WTC11 (cell line): ENCODE results near the gene ANKMY2. TPM values are rescaled to one million over a fixed set of nuclear protein-coding genes. Genes with fewer than 3 reads are reported as not detected.

ENCODE experiments used
- ATAC-seq: fragments of 200-7000 bp; cut with Tn5 transposase; 2 replicates; pipeline ENCODE4 v1.10.0; 2021; ENCODE audit warnings: mild to moderate bottlenecking, moderate library complexity
- CTCF ChIA-PET: fragments of 300-600 bp; sonication (Branson Sonifier 250); formaldehyde crosslinking; loops from one replicate; lab custom pipeline; 2021; ENCODE audit warnings: antibody characterized with exemption; lab: Charles Lee
- POLR2A ChIA-PET: fragments of 350-600 bp; sonication (Branson Sonifier 250); formaldehyde crosslinking; loops from one replicate; lab custom pipeline; 2021; ENCODE audit warnings: antibody characterized with exemption; lab: Charles Lee
- DNase-seq: peaks from one replicate; pipeline ENCODE4 v3.0.0; 2021; ENCODE audit warnings: low spot score
- H3K27ac Mint-ChIP-seq: 2 replicates; pipeline ENCODE4 v1.8.0; 2021; ENCODE audit warnings: mixed read lengths
- H3K27me3 Mint-ChIP-seq: 2 replicates; pipeline ENCODE4 v1.8.0; 2021; ENCODE audit warnings: low read depth, mild to moderate bottlenecking, moderate library complexity, mixed read lengths
- H3K36me3 Mint-ChIP-seq: 2 replicates; pipeline ENCODE4 v1.8.0; 2021; ENCODE audit warnings: mixed read lengths
- H3K4me1 Mint-ChIP-seq: 2 replicates; pipeline ENCODE4 v1.8.0; 2022; ENCODE audit warnings: mixed read lengths
- H3K4me3 Mint-ChIP-seq: 2 replicates; pipeline ENCODE4 v1.8.0; 2021; ENCODE audit warnings: mild to moderate bottlenecking, moderate library complexity, mixed read lengths
- H3K9me3 Mint-ChIP-seq: 2 replicates; pipeline ENCODE4 v1.8.0; 2021; ENCODE audit warnings: mixed read lengths
- ATF1 ChIP-seq: sonication (generic); formaldehyde crosslinking; IDR thresholded peaks from 2 replicates; pipeline ENCODE4 v1.8.1; 2023; ENCODE audit warnings: mild to moderate bottlenecking, moderate library complexity, missing genetic modification reagents
- ELF4 ChIP-seq: sonication (generic); formaldehyde crosslinking; IDR thresholded peaks from 2 replicates; pipeline ENCODE4 v1.8.1; 2022; ENCODE audit warnings: low read depth, mild to moderate bottlenecking, moderate library complexity, missing genetic modification reagents
- JAZF1 ChIP-seq: fragments of 250-450 bp; sonication (Bioruptor Pico); IDR thresholded peaks from 2 replicates; pipeline ENCODE4 v1.9.0; 2021; ENCODE audit warnings: moderate library complexity, mild to moderate bottlenecking, inconsistent platforms
- OVOL2 ChIP-seq: fragments of 250-450 bp; sonication (Bioruptor Pico); IDR thresholded peaks from 2 replicates; pipeline ENCODE4 v1.9.0; 2021; ENCODE audit warnings: mild to moderate bottlenecking, borderline replicate concordance
- PRRX2 ChIP-seq: fragments of 250-450 bp; sonication (Bioruptor Pico); IDR thresholded peaks from 2 replicates; pipeline ENCODE4 v1.8.0; 2021; ENCODE audit warnings: mild to moderate bottlenecking
- TEAD1 ChIP-seq: sonication (generic); formaldehyde crosslinking; IDR thresholded peaks from 2 replicates; pipeline ENCODE4 v1.8.0; 2022; ENCODE audit warnings: mild to moderate bottlenecking, missing genetic modification reagents
- ZNF121 ChIP-seq: sonication (generic); formaldehyde crosslinking; IDR thresholded peaks from 2 replicates; pipeline ENCODE4 v1.8.0; 2023; ENCODE audit warnings: missing genetic modification reagents
- ZNF138 ChIP-seq: sonication (generic); formaldehyde crosslinking; conservative IDR thresholded peaks from 2 replicates; pipeline ENCODE4 v1.8.1; 2022; ENCODE audit warnings: mild to moderate bottlenecking, moderate library complexity, missing genetic modification reagents
- ZNF423 ChIP-seq: fragments of 250-450 bp; sonication (Bioruptor Pico); IDR thresholded peaks from 2 replicates; pipeline ENCODE4 v2.1.2; 2022; ENCODE audit warnings: mild to moderate bottlenecking, moderate library complexity
- total RNA-seq: library from RNA; stranded (reverse); gene quantifications from 3 replicates; pipeline ENCODE4 v1.2.3, GENCODE V29; 2021
- TF ChIP-seq, protein P1 (sequence below): sonication (generic); formaldehyde crosslinking; IDR thresholded peaks from 2 replicates; pipeline ENCODE4 v1.8.0; 2023; ENCODE audit warnings: mild to moderate bottlenecking, missing genetic modification reagents
- TF ChIP-seq, protein P2 (sequence below): sonication (generic); formaldehyde crosslinking; IDR thresholded peaks from 2 replicates; pipeline ENCODE4 v1.8.0; 2023; ENCODE audit warnings: missing genetic modification reagents
- TF ChIP-seq, protein P3 (sequence below): sonication (generic); formaldehyde crosslinking; IDR thresholded peaks from 2 replicates; pipeline ENCODE4 v1.8.0; 2023; ENCODE audit warnings: missing genetic modification reagents, mild to moderate bottlenecking, borderline replicate concordance
- TF ChIP-seq, protein P4 (sequence below): sonication (generic); formaldehyde crosslinking; IDR thresholded peaks from 2 replicates; pipeline ENCODE4 v1.8.1; 2023; ENCODE audit warnings: mild to moderate bottlenecking, moderate library complexity, missing genetic modification reagents
- TF ChIP-seq, protein P5 (sequence below): sonication (generic); formaldehyde crosslinking; IDR thresholded peaks from 2 replicates; pipeline ENCODE4 v1.8.1; 2023; ENCODE audit warnings: mild to moderate bottlenecking, missing genetic modification reagents, moderate library complexity
- TF ChIP-seq, protein P6 (sequence below): sonication (generic); formaldehyde crosslinking; IDR thresholded peaks from 2 replicates; pipeline ENCODE4 v1.8.0; 2022; ENCODE audit warnings: mild to moderate bottlenecking, missing genetic modification reagents

The ANKMY2 gene
- total RNA-seq, 1 experiment from 2014 or later, result 13.6 TPM

DNA sequence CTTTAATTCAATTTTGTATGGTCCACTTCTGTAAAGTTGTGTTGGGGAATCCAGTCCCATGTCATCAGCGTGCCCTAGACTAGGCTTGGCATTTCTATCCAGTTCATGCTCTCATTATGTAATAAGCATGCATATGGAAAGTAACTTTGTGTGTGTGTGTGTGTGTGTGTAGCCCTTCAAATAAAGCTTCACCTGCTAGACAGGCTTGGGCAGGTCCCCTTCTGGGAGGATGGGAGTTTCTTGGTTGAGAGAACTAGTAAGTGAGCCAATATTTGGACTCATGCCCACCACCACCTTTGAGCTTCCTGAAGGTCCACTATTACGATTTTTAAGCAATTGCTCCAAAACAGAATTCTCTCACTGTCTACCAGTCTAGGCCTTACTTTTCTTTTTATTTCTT is 7.3 kb upstream of the ANKMY2 start:
- POLR2A ChIA-PET, result no interaction called here

DNA sequence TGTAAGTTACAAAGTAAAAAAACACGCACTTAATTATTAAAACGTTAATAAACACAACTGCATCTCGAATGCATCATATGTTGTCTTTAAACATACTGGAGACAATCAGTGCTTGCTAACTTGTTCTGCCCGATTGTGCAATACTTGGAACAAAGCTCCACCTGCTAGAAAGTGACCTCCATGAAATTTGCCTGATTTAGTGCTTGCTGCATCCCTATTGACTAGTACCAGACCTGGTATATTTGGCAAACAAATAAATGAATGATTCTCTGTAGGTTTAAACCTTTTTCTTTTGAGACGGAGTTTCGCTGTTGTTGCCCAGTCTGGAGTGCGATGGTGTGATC is 6.7 kb upstream of the ANKMY2 start:
- peaks cover 64% of the 10 kb centered on the region for H3K4me1 Mint-ChIP-seq
- H3K4me3 Mint-ChIP-seq, result no peak overlapping the region
- POLR2A ChIA-PET, result no interaction called here
- no peaks in the 10 kb centered on the region for H3K9me3 Mint-ChIP-seq
- no peaks in the 10 kb centered on the region for H3K27me3 Mint-ChIP-seq
- DNase-seq (no peak), ATAC-seq (no peak)
- no peak for TF ChIP-seq ZNF423 (CRISPR knock-in tag)
- CTCF ChIA-PET, result interaction anchor here (1.1 kb wide), 1 partner anchor 10 kb away, joined by 3 read pairs; no protein-coding TSS in a partner anchor
- H3K36me3 Mint-ChIP-seq, result no peaks in the 10 kb centered on the region
- H3K27ac Mint-ChIP-seq, result no peak overlapping the region

More for the DNA sequence above, 7.3 kb upstream of the ANKMY2 start:
- CTCF ChIA-PET, result no interaction called here
- no peak for TF ChIP-seq ZNF121
- TF ChIP-seq TEAD1 (CRISPR knock-in tag), result no peak
- TF ChIP-seq, all 79 proteins: peak for 0
- H3K9me3 Mint-ChIP-seq, result no peaks in the 10 kb centered on the region
- no peaks in the 10 kb centered on the region for H3K27me3 Mint-ChIP-seq
- no peak for ATAC-seq
- no peak overlapping the region for H3K4me3 Mint-ChIP-seq
- no peaks in the 10 kb centered on the region for H3K36me3 Mint-ChIP-seq
- peaks cover 64% of the 10 kb centered on the region for H3K4me1 Mint-ChIP-seq
- H3K27ac Mint-ChIP-seq, result 0 out of 2 replicates have a peak overlapping the region, but pooled peaks have one; percentile 37
- no peak for DNase-seq

DNA sequence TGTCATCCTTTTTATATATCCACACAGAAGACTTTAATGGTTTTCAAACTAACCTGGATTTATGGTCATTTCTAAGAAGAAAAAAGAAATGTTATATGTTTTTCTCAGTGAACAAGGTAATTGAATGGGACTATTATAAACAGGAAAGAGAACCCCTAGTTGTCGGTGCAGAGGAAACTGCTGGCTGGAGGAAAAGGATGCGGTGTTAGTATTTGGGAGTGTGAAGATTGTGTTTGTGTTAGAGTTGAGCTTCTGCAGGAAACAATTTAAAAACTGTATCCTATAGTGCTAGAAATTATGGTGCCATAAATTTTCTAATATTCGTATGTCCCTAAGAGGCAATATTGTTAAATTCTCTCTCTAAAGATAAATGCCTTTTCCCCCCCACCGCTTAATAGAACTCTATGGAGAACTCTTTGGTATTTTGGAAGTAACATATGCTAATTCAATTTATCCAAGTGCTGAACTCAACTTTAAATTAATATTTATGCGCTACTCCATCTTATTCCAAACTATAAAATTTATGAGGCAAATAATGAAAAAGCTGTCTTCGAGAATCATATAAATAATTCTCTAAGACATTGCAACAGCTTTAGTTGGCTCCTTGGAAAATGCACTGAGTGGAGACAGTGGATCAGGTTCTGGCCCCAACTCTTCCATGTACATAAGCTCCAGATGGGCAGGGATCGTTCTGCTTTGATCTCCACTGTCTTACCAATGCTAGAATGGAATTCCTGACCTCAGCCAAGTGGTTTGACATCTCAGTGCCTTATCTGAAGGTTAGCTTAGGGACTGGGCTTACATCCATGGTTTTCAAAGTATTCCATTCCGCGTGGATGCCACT is 6.1 kb upstream of the ANKMY2 start:
- H3K27me3 Mint-ChIP-seq, result no peaks in the 10 kb centered on the region
- CTCF ChIA-PET, result interaction anchor here (1.1 kb wide), 1 partner anchor 11 kb away, joined by 3 read pairs; no protein-coding TSS in a partner anchor
- H3K4me1 Mint-ChIP-seq, result peaks cover 63% of the 10 kb centered on the region
- no peak overlapping the region for H3K4me3 Mint-ChIP-seq
- POLR2A ChIA-PET, result no interaction called here
- H3K36me3 Mint-ChIP-seq, result no peaks in the 10 kb centered on the region
- TF ChIP-seq, protein P1, sequence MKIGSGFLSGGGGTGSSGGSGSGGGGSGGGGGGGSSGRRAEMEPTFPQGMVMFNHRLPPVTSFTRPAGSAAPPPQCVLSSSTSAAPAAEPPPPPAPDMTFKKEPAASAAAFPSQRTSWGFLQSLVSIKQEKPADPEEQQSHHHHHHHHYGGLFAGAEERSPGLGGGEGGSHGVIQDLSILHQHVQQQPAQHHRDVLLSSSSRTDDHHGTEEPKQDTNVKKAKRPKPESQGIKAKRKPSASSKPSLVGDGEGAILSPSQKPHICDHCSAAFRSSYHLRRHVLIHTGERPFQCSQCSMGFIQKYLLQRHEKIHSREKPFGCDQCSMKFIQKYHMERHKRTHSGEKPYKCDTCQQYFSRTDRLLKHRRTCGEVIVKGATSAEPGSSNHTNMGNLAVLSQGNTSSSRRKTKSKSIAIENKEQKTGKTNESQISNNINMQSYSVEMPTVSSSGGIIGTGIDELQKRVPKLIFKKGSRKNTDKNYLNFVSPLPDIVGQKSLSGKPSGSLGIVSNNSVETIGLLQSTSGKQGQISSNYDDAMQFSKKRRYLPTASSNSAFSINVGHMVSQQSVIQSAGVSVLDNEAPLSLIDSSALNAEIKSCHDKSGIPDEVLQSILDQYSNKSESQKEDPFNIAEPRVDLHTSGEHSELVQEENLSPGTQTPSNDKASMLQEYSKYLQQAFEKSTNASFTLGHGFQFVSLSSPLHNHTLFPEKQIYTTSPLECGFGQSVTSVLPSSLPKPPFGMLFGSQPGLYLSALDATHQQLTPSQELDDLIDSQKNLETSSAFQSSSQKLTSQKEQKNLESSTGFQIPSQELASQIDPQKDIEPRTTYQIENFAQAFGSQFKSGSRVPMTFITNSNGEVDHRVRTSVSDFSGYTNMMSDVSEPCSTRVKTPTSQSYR (CRISPR knock-in tag), result no peak
- TF ChIP-seq ZNF138, result no peak
- no peak for TF ChIP-seq OVOL2 (CRISPR knock-in tag)
- TF ChIP-seq, protein P2, sequence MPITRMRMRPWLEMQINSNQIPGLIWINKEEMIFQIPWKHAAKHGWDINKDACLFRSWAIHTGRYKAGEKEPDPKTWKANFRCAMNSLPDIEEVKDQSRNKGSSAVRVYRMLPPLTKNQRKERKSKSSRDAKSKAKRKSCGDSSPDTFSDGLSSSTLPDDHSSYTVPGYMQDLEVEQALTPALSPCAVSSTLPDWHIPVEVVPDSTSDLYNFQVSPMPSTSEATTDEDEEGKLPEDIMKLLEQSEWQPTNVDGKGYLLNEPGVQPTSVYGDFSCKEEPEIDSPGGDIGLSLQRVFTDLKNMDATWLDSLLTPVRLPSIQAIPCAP, result no peak
- TF ChIP-seq, protein P3, sequence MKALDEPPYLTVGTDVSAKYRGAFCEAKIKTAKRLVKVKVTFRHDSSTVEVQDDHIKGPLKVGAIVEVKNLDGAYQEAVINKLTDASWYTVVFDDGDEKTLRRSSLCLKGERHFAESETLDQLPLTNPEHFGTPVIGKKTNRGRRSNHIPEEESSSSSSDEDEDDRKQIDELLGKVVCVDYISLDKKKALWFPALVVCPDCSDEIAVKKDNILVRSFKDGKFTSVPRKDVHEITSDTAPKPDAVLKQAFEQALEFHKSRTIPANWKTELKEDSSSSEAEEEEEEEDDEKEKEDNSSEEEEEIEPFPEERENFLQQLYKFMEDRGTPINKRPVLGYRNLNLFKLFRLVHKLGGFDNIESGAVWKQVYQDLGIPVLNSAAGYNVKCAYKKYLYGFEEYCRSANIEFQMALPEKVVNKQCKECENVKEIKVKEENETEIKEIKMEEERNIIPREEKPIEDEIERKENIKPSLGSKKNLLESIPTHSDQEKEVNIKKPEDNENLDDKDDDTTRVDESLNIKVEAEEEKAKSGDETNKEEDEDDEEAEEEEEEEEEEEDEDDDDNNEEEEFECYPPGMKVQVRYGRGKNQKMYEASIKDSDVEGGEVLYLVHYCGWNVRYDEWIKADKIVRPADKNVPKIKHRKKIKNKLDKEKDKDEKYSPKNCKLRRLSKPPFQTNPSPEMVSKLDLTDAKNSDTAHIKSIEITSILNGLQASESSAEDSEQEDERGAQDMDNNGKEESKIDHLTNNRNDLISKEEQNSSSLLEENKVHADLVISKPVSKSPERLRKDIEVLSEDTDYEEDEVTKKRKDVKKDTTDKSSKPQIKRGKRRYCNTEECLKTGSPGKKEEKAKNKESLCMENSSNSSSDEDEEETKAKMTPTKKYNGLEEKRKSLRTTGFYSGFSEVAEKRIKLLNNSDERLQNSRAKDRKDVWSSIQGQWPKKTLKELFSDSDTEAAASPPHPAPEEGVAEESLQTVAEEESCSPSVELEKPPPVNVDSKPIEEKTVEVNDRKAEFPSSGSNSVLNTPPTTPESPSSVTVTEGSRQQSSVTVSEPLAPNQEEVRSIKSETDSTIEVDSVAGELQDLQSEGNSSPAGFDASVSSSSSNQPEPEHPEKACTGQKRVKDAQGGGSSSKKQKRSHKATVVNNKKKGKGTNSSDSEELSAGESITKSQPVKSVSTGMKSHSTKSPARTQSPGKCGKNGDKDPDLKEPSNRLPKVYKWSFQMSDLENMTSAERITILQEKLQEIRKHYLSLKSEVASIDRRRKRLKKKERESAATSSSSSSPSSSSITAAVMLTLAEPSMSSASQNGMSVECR, result no peak
- no peak for DNase-seq
- no peaks in the 10 kb centered on the region for H3K9me3 Mint-ChIP-seq
- no peak overlapping the region for H3K27ac Mint-ChIP-seq
- ATAC-seq, result no peak

DNA sequence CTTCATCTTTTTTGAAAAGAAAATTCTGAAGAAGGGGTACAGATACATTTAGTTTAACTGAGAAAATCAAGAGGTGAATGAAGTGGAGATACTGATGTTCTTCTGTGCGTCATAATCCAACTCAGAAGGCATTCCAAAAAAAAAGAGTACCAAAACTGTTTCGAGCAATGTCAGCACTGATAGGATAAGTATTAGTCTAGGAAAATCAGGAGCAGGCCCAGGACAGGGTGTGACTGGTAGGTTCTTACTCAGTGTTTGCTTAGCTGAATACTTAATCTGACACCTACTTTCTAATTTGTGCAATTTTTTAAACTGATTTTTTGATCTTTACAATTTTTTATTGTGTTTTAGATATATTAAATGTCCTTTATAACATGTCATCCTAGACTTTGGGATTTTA is 4.7 kb upstream of the ANKMY2 start:
- CTCF ChIA-PET, result no interaction called here
- no peaks in the 10 kb centered on the region for H3K27me3 Mint-ChIP-seq
- TF ChIP-seq ELF4 (CRISPR knock-in tag) (no peak), ATF1 (CRISPR knock-in tag) (no peak), JAZF1 (CRISPR knock-in tag) (no peak), PRRX2 (CRISPR knock-in tag) (no peak)
- TF ChIP-seq, protein P4, sequence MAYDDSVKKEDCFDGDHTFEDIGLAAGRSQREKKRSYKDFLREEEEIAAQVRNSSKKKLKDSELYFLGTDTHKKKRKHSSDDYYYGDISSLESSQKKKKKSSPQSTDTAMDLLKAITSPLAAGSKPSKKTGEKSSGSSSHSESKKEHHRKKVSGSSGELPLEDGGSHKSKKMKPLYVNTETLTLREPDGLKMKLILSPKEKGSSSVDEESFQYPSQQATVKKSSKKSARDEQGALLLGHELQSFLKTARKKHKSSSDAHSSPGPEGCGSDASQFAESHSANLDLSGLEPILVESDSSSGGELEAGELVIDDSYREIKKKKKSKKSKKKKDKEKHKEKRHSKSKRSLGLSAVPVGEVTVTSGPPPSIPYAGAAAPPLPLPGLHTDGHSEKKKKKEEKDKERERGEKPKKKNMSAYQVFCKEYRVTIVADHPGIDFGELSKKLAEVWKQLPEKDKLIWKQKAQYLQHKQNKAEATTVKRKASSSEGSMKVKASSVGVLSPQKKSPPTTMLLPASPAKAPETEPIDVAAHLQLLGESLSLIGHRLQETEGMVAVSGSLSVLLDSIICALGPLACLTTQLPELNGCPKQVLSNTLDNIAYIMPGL (CRISPR knock-in tag), result no peak
- TF ChIP-seq, protein P5, sequence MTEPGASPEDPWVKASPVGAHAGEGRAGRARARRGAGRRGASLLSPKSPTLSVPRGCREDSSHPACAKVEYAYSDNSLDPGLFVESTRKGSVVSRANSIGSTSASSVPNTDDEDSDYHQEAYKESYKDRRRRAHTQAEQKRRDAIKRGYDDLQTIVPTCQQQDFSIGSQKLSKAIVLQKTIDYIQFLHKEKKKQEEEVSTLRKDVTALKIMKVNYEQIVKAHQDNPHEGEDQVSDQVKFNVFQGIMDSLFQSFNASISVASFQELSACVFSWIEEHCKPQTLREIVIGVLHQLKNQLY, result no peak
- TF ChIP-seq, protein P6, sequence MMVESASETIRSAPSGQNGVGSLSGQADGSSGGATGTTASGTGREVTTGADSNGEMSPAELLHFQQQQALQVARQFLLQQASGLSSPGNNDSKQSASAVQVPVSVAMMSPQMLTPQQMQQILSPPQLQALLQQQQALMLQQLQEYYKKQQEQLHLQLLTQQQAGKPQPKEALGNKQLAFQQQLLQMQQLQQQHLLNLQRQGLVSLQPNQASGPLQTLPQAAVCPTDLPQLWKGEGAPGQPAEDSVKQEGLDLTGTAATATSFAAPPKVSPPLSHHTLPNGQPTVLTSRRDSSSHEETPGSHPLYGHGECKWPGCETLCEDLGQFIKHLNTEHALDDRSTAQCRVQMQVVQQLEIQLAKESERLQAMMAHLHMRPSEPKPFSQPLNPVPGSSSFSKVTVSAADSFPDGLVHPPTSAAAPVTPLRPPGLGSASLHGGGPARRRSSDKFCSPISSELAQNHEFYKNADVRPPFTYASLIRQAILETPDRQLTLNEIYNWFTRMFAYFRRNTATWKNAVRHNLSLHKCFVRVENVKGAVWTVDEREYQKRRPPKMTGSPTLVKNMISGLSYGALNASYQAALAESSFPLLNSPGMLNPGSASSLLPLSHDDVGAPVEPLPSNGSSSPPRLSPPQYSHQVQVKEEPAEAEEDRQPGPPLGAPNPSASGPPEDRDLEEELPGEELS, result no peak
- TF ChIP-seq, all 79 proteins: peak for 0
- POLR2A ChIA-PET, result no interaction called here
- DNase-seq, result no peak
- H3K36me3 Mint-ChIP-seq, result no peaks in the 10 kb centered on the region
- H3K4me3 Mint-ChIP-seq, result no peak overlapping the region
- no peaks in the 10 kb centered on the region for H3K9me3 Mint-ChIP-seq
- H3K27ac Mint-ChIP-seq, result no peak overlapping the region
- peaks cover 58% of the 10 kb centered on the region for H3K4me1 Mint-ChIP-seq
- ATAC-seq, result no peak
